Keratinocyte (primary cell): ENCODE data around the gene BLCAP. TPM values are rescaled to one million over a fixed set of nuclear protein-coding genes. Genes with fewer than 3 reads are reported as not detected.

ENCODE experiments used
- DNase-seq: peaks from one replicate; pipeline ENCODE4 v3.0.0-alpha.2; 2011; ENCODE audit warnings: low read depth, missing footprints, low spot score
- FAIRE-seq: peaks from 2 replicates; lab custom pipeline; 2011; peaks lifted over from hg19 to GRCh38; lab: Jason Lieb, UNC
- H2AFZ ChIP-seq: 2 replicates; pipeline ENCODE4 v1.6.0; 2012; ENCODE audit warnings: low read length, control low read depth, inconsistent platforms; ENCODE audit not compliant: control insufficient read depth
- H3K27ac ChIP-seq: 2 replicates; pipeline ENCODE4 v1.5.1; 2011; ENCODE audit warnings: low read length; ENCODE audit not compliant: control insufficient read depth, insufficient read depth
- H3K27me3 ChIP-seq: 3 replicates; pipeline ENCODE4 v1.6.0; 2011; ENCODE audit warnings: low read length; ENCODE audit not compliant: control insufficient read depth, insufficient read depth; ENCODE audit errors: extremely low read depth
- H3K36me3 ChIP-seq, 2 experiments: 2 replicates in 1 of 2; 3 replicates in 1 of 2; pipeline ENCODE4 v1.5.1; 2011; ENCODE audit warnings: low read length in 2 of 2, mild to moderate bottlenecking in 1 of 2; ENCODE audit not compliant: control insufficient read depth in 2 of 2, insufficient read depth in 2 of 2; ENCODE audit errors: extremely low read depth in 1 of 2
- H3K4me1 ChIP-seq: 3 replicates; pipeline ENCODE4 v1.5.1; 2011; ENCODE audit warnings: low read length; ENCODE audit not compliant: control insufficient read depth, insufficient read depth; ENCODE audit errors: extremely low read depth
- H3K4me2 ChIP-seq: 3 replicates; pipeline ENCODE4 v1.6.0; 2011; ENCODE audit warnings: low read depth, low read length; ENCODE audit not compliant: control insufficient read depth, insufficient read depth; ENCODE audit errors: extremely low read depth
- H3K4me3 ChIP-seq, 3 experiments: fragments of 200-600 bp in 1 of 3; sonication (generic) in 1 of 3; 2 replicates in 2 of 3; 3 replicates in 1 of 3; pipeline ENCODE4 v1.5.1; 2011 to 2016; ENCODE audit warnings: low read length in 3 of 3, mild to moderate bottlenecking in 3 of 3, control low read depth in 2 of 3, inconsistent platforms in 1 of 3, low read depth in 1 of 3, mixed read lengths in 1 of 3, mixed run types in 1 of 3, moderate library complexity in 1 of 3; ENCODE audit not compliant: control insufficient read depth in 2 of 3, insufficient read depth in 2 of 3; ENCODE audit errors: extremely low read depth in 1 of 3
- H3K79me2 ChIP-seq: 2 replicates; pipeline ENCODE4 v1.6.0; 2012; ENCODE audit warnings: low read length; ENCODE audit not compliant: control insufficient read depth, insufficient read depth
- H3K9ac ChIP-seq: 3 replicates; pipeline ENCODE4 v1.6.0; 2011; ENCODE audit warnings: low read length; ENCODE audit not compliant: control insufficient read depth, insufficient read depth; ENCODE audit errors: extremely low read depth
- H3K9me1 ChIP-seq: 3 replicates; pipeline ENCODE4 v1.6.0; 2011; ENCODE audit warnings: low read length; ENCODE audit not compliant: control insufficient read depth, insufficient read depth; ENCODE audit errors: extremely low read depth
- H3K9me3 ChIP-seq: 2 replicates; pipeline ENCODE4 v1.5.1; 2012; ENCODE audit warnings: low read depth, low read length; ENCODE audit not compliant: control insufficient read depth
- H4K20me1 ChIP-seq: 3 replicates; pipeline ENCODE4 v1.6.0; 2011; ENCODE audit warnings: low read length; ENCODE audit not compliant: control insufficient read depth, insufficient read depth; ENCODE audit errors: extremely low read depth
- EZH2 ChIP-seq: IDR thresholded peaks from one replicate; pipeline ENCODE4 v1.6.1; 2012; ENCODE audit warnings: inconsistent platforms, mild to moderate bottlenecking, low read length, moderate library complexity
- dilution Hi-C: fragments of 300-500 bp; cut with MboI; formaldehyde crosslinking; loops from one replicate; pipeline ENCODE4 v1.7.0; 2020; ENCODE audit warnings: low sequenced_read_pairs; ENCODE audit not compliant: extremely low pct_ligation_motif_present
- polyA plus RNA-seq, 5 experiments: library from polyadenylated mRNA; depleted of rRNA in 3 of 5; stranded (reverse) in 3 of 5; stranded (forward) in 1 of 5; unstranded in 1 of 5; fragments of >200 nt; gene quantifications; 1 replicate in 1 of 5; 2 replicates in 3 of 5; 3 replicates in 1 of 5; pipeline versions ENCODE4 v1.2.1 to v1.2.3, GENCODE V29; 2011 to 2012; ENCODE audit warnings: missing spikeins in 2 of 5, low read depth in 1 of 5, low replicate concordance in 1 of 5
- TF ChIP-seq, protein P1 (sequence below), 3 experiments: IDR thresholded peaks in 1 of 3; conservative IDR thresholded peaks in 1 of 3; optimal IDR thresholded peaks in 1 of 3; 2 replicates in 2 of 3; 3 replicates in 1 of 3; pipeline versions ENCODE3 to v1.5.1; 2011; ENCODE audit warnings: low read length in 3 of 3, mild to moderate bottlenecking in 3 of 3, moderate library complexity in 2 of 3, control low read depth in 1 of 3, inconsistent platforms in 1 of 3; ENCODE audit not compliant: insufficient read depth in 2 of 3; ENCODE audit errors: extremely low read depth in 1 of 3

Gene BLCAP
- polyA plus RNA-seq, 1 donor (not counting 4 experiments of a cell fraction or from before 2014, with no cell fraction given), result 209 TPM

DNA sequence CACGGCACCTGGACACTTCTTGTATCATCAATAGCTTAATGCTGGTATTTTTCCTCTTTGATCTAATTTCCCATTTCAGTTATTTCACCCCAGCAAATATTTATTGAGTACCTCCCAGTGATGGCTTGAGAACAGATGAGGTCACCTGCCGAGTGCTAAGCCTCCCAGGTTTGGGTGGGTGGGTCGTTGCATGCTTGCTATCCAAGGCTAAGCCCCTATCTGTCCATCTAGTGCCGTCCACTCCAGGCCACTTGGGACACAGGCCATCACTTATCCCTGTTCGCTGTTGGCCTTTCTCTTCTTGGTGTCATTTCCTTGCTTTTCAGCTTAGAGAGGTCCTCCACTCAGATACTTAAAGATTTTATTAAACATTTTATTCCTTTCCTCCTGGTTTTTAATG is 17.4 kb downstream of the BLCAP start:
- Histone ChIP-seq H3K4me3 (no peak overlapping the region), H3K27ac (no peak overlapping the region), H2AFZ (no peak overlapping the region), H3K9ac (no peak overlapping the region), H3K9me1 (peaks cover 8% of the 10 kb centered on the region), H3K9me3 (no peaks in the 10 kb centered on the region), H3K36me3 (peaks cover 35 to 53% of the 10 kb centered on the region in 2 experiments), H4K20me1 (peaks cover 36% of the 10 kb centered on the region), H3K4me2 (no peak overlapping the region), H3K4me1 (peaks cover 10% of the 10 kb centered on the region), H3K27me3 (no peaks in the 10 kb centered on the region), H3K79me2 (peaks cover 47% of the 10 kb centered on the region)
- dilution Hi-C loops, result no loop called here
- FAIRE-seq, result no peak
- DNase-seq, result no peak
- TF ChIP-seq EZH2, result no peak
- TF ChIP-seq, protein P1, sequence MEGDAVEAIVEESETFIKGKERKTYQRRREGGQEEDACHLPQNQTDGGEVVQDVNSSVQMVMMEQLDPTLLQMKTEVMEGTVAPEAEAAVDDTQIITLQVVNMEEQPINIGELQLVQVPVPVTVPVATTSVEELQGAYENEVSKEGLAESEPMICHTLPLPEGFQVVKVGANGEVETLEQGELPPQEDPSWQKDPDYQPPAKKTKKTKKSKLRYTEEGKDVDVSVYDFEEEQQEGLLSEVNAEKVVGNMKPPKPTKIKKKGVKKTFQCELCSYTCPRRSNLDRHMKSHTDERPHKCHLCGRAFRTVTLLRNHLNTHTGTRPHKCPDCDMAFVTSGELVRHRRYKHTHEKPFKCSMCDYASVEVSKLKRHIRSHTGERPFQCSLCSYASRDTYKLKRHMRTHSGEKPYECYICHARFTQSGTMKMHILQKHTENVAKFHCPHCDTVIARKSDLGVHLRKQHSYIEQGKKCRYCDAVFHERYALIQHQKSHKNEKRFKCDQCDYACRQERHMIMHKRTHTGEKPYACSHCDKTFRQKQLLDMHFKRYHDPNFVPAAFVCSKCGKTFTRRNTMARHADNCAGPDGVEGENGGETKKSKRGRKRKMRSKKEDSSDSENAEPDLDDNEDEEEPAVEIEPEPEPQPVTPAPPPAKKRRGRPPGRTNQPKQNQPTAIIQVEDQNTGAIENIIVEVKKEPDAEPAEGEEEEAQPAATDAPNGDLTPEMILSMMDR (optimal IDR thresholded peaks at IDR 0.05 in 1 of 3, IDR thresholded peaks at IDR 0.05 in 1 of 3, conservative IDR thresholded peaks at IDR 0.05 in 1 of 3; ENCODE audit: extremely low read depth in 1 of 3, insufficient read depth in 2 of 3, low read length in 3 of 3), result no peak

DNA sequence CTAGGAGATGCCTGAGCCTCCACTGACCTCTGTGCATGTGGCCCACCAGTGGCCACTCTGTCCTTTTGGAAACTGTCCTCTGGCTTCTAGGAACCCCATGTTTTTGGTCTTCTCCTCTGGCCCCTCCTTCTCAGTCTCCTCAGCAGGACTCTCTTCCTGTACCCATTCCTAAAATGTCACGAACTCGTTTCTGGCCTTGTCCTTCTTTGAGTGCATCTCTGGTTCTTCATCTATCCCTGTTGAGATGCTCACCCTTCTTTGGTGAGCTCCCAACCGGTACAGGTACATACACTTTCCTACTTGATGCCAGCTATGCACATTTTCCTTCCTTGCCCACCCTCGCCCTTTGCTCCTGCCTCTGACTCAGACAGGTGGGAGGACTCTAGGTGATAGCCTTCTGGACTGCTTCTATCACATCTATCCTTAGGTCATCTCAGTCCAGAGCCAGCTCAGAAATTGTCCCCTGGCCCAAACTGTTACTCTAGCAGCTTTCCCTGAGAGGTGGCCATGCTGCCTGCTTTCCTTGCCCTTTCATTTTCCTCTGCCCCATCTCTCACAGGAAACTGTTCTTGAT is 21.4 kb downstream of the BLCAP start:
- Histone ChIP-seq H3K27me3 (no peaks in the 10 kb centered on the region), H4K20me1 (peaks cover 16% of the 10 kb centered on the region), H3K4me1 (no peaks in the 10 kb centered on the region), H3K9me3 (no peaks in the 10 kb centered on the region), H3K4me2 (no peak overlapping the region), H3K9me1 (peaks cover 2% of the 10 kb centered on the region), H3K27ac (no peak overlapping the region), H3K79me2 (peaks cover 12% of the 10 kb centered on the region), H3K36me3 (peaks cover 20 to 26% of the 10 kb centered on the region in 2 experiments), H3K9ac (no peak overlapping the region), H3K4me3 (no peak overlapping the region), H2AFZ (no peak overlapping the region)
- TF ChIP-seq EZH2, result no peak
- TF ChIP-seq, protein P1 (optimal IDR thresholded peaks at IDR 0.05 in 1 of 3, IDR thresholded peaks at IDR 0.05 in 1 of 3, conservative IDR thresholded peaks at IDR 0.05 in 1 of 3; ENCODE audit: extremely low read depth in 1 of 3, insufficient read depth in 2 of 3, low read length in 3 of 3), result no peak
- no peak for DNase-seq
- no peak for FAIRE-seq
- dilution Hi-C loops, result no loop called here
